ENCODE measurements around the gene TTLL10.
"Not testable (repeated sequence)": the region's sequence is repeated elsewhere in the genome, so short reads cannot be mapped to it uniquely, and the experiment has no call there.

TTLL10 gene

DNA sequence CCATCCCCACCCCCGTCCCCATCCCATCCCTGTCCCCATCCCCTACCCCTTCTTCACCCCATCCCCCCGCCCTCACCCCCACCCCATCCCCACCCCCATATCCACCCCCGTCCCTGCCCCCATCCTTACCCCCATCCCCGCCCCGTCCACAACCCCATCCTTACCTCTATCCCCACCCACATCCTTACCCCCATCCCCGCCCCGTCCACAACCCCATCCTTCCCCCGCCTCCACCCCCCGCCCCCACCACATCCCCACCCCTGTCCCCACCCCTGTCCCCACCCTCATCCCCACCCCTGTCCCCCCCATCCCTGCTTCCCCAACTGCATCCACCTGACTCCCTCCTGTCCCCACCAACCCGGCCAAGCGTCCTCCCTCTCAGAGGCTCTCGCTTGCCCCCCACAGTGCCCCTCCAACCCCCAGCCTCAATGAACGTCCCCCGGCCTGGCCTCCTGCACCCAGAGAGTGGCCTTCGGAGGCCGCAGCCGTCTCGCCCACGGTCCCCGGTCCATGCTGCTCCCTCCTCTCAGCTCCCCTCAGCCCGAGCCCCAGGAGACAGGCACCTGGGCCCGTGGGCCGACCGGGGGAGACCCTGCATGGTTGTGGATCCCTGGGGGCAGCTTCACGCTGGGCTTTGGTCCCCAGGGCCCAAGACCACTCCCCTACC lies 32.3 kb upstream of the TTLL10 start:
- no peak for DNase-seq (ENCODE audit: low read depth in 2 of 2)

DNA sequence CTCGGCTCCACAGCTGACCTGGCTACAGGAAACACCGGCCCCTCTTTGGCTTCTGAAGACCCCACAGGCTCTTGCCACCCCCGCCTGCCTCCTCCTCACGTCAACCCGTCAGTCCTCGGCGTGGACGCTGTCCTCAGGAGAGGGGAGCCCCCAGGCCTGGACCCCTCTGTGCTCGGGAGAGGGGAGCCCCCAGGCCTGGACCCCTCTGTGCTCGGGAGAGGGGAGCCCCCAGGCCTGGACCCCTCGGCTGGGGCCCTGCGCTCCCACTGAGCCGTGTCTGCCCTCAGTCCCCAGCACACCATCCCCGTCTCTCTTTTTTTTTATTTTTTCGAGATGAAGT lies 31.8 kb upstream of the TTLL10 start:
- no peak for DNase-seq (ENCODE audit: low read depth in 2 of 2)

DNA sequence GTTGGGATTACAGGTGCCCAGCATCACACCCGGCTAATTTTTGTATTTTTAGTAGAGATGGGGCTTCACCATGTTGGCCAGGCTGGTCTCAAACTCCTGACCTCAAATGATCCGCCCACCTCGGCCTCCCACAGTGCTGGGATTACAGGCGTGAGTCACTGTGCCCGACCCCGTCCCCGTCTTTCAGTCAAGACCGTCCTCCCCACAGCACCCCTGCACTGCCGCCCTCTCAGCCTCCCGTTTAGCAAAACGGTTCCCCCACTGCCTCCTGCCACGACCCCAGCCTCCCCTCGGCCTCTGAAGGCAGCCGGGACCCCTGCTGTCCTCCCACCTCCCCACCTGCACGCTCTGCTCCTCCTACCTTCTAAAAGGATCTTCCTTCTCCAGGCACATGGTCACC lies 31.3 kb upstream of the TTLL10 start:
- DNase-seq (ENCODE audit: low read depth in 2 of 2) = peak in 1 of 2 donors; percentile 36

DNA sequence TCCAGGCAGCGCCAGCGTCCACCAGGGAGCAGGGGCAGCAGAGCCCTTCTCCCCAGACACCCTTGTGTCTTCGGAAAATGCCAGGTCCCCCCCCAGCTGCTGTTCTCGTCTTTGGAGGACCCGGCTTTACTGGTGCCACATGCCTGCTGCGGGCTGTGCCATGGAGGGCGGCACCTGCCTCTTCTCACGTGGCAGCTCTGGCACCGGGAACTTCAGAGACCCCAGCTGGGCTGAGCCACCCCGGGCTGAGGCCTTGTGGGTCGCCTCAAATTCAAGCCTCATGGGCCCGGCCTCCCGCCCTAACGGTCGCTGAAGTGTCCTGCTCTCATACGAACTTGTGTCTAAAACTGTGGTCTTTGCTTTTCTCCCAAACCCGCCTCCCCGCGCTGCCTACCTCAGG lies 30.8 kb upstream of the TTLL10 start:
- DNase-seq (ENCODE audit: low read depth in 2 of 2) = no peak

DNA sequence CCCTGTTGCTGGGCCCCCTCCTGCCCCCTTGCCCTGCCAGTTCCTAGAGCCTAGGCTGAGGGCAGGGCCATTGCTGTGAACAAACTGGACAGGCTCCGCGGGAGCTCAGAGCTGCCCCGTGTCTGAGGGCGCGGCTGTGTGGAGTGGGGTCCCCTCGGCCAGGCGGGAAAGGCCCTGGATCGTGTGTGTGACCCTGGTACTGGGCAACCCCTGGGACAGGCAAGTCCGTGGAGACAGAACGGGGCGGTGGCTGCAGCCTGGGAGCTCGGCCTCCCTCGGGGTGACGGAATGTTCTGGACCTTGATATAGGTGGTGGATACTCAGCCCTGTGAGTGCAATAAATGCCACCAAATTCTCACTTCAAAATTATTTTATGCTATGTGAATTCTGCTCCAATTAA lies 30.0 kb upstream of the TTLL10 start:
- DNase-seq (ENCODE audit: low read depth in 2 of 2) = no peak

DNA sequence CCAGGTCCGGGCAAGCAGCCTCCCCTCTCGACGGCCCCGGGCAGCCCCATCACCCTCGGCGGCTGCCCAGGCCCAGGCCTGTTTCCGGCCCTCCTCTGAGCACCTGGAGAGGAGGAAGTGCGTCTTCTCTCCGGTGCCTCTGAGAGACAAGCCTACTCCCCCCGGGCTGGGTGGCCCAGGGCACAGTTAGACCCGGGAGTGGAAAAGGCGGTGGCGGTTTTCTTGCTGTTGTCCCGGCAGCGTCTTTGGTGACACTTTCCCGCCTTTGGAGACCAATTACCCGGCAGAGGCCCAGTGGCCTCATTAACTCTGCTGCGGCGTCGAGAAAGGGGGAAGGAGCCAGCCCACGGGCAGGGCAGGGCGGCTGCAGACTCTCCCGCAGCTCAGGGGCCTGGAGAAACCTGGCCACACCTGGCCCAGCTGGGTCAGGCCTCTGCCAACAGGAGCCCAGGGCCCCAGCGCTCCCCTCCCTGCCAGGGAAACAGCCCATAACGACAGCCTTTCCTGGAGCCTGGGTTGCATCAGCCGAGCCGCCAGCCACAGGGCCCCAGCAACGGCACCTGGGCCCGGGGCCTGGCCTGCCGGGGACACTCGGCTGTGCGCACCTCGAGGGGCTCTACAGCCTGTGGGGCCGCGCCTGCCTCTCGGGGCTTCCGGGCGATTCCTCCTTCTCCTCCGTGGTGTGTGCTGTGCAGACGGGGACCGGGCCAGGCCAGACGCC lies 29.4 kb upstream of the TTLL10 start:
- DNase-seq (ENCODE audit: low read depth in 2 of 2) = peak in 1 of 2 donors; percentile 44

DNA sequence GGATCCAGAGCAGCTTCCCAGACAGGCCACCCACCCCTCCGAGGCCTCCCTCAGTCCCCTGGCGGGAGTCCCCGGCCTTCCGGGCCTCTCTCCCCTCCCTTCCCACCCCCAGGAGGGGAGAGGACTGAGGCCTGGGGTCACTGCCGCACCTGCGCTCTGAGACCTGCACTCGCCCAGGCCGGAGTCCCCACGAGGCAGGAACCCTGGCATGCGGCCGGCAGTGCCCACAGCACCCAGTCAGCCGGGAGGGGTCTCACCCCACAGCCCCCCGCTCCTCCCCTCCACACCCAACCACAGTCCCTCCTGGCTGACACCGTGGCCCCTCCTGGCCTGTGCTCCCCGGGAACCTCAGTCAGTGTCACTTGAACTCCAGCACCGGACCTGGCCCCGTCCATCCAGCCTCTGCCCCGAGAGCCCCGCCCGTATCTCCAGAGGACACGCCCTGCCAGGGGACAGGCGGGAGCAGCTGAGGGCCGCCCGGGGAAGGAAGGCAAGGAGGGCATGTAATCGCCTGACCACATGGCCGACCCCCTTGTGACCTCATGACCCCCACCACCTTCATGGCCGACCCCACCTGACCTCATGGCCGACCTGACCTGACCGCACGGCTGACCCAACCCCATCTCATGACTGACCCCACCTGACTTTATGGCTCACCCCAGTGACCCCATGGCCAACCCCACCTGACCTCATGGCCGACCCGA lies 28.7 kb upstream of the TTLL10 start:
- no peak for DNase-seq (ENCODE audit: low read depth in 2 of 2)

DNA sequence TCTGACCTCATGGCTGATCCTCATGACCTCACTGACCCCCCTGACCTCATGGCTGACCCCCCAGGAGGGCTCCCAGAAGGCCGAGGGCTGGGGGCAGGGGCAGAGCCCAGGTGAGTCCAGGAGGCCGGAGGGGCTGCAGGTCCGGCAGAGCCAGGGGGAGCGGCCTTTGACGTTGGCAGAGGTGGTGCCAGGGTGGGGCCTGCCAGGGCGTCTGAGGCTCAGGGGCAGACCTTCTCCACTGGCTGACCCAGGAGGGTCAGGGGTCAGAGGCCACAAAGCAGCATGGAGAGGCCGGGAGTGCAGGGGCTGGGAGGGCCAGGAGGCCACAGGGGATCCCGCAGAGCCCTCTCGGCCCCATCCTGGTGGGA lies 28.1 kb upstream of the TTLL10 start:
- no peak for DNase-seq (ENCODE audit: low read depth in 2 of 2)

DNA sequence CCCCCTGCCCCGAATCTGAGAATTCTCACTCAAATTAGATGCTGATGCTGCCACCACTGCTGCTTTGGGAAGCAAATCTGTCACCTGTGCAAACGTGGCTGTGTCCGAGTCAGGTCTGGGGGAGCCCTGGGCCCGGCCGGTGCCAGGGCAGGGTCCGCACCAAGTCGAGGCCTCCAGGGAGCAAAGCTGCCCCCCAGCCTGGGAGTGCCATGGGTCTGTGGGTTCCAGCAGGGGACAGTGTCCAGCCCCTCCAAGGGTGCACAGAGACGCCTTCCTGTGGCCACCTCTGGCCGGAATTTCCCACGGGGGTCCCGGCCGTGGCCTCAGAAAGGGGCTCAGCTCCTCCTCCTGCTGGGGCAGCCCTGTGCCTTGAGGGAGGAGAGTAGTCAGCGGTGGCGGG lies 27.7 kb upstream of the TTLL10 start:
- DNase-seq (ENCODE audit: low read depth in 2 of 2) = no peak

DNA sequence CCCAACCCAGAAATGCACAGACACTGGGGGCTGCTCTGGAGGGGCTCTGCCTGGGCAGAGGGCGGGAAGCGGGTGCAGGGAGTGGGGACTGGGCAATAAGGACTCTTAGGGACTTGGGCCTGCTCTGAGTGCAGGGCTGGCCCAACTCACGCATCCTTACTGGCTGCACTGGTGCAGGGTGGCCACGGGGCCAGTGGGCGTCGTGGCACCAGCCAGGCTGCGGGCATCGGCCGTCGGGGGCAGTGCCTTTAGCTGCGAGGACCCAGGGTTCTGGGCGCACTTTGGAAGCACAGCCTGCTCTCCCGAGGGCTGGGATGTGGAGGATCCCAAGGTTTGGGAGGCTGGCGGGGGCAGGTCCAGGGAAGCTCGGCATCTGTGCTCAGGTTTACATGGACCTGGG lies 27.1 kb upstream of the TTLL10 start:
- no peak for DNase-seq (ENCODE audit: low read depth in 2 of 2)

DNA sequence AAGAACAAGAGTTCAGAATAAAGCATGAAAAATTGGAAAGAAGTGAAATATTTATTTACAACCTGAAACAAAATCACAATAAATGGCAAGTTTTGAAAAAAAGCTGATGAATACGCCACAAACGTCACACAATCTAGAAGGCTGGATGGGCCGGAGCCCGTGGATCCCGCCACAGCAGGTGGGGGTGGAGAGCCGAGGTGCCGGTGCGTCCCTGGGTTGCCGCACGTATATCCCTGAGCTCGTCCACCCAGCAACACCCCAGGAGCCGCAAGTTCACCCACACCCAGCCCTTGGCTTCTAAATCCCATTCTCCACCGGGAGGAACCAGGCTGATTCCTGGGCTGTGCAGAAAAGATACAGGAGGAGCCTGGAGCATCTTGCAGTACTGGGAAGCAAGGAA lies 25.6 kb upstream of the TTLL10 start:
- no peak for DNase-seq (ENCODE audit: low read depth in 2 of 2)

DNA sequence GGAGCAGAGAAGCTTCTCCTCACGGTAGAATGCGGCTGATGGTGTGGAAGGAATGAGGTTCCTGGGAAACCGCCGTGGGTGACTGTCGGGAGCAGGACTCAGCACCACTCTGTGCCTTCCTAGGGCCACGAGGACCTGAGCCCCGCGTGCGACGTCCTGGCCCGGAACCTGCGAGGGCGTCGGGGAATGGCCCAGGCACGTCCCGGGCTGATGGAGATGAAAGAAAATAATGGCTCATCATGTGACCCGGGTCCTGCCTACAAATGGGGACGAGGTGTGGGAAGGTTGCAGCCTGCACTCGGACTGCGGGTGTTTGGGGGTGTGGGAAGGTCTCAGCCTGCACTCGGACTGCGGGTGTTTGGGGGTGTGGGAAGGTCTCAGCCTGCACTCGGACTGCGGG lies 25.1 kb upstream of the TTLL10 start:
- no peak for DNase-seq (ENCODE audit: low read depth in 2 of 2)

DNA sequence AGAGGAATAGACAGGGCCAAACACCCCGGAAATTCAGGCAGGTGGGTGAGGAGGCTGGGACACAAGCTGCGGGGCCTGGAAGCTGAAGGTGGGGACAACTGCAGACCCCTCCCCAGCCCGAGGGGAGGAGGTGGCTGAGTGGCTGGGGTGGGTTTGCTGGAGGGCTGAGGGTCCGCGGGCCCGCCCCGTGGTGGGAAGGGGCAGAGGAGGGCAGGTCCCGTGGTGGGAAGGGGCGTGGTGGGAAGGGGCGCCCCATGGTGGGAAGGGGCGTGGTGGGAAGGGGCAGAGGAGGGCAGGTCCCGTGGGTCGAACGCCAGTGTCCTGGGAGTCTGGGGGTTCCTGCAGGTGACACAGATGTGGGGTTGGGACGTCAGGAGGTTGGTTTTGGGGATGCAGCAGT lies 24.3 kb upstream of the TTLL10 start:
- no peak for DNase-seq (ENCODE audit: low read depth in 2 of 2)

DNA sequence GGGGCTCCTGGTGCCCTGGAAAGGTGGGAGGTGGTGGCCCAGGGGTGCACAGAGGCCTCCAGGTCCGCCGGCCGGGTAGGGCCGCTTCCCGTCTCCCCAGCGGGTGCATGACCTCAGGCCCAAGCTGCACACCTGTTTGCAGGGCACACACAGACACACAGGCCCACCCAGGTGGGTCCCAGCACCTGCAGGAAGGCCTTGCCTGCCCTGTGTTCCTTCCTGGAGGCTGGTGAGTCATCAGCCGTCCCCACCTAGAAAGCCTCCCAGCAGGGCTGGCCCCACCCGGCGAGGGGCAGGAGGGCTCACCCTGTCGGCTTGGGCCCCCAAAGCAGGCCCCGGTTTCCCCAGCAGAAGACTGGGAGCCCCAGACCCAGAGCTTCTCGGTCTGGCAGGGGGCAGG lies 23.6 kb upstream of the TTLL10 start:
- no peak for DNase-seq (ENCODE audit: low read depth in 2 of 2)

DNA sequence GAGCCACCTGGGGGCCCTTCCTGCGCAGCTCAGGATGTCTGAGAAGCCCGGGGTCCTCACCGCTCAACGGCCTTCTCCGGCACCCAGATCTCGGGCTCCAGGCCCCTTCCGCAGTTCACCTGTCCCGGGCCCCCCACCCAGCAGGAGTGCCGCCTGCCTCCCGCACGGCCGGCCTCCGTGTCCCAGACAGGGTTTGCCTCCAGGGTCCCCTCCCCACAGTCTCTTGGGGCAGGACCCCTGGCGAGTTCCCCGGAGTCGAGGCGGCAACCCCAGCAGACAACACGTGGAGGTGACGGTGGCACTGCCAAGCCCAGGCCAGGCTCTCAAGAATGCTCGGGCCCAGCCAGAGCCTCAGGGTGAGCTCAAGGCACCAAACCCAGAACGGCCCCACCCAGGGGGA lies 22.4 kb upstream of the TTLL10 start:
- DNase-seq (ENCODE audit: low read depth in 2 of 2) = no peak

DNA sequence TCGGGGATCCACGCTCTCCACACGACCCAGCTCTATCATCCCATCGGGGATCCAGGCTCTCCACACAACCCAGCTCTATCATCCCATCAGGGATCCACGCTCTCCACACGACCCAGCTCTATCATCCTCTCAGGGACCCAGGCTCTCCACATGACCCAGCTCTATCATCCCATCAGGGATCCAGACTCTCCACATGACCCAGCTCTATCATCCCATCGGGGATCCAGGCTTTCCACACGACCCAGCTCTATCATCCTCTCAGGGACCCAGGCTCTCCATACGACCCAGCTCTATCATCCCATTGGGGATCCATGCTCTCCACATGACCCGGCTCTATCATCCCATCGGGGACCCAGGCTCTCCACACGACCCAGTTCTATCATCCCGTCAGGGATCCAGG lies 21.2 kb upstream of the TTLL10 start:
- not testable (repeated sequence) for DNase-seq (ENCODE audit: low read depth in 2 of 2)

DNA sequence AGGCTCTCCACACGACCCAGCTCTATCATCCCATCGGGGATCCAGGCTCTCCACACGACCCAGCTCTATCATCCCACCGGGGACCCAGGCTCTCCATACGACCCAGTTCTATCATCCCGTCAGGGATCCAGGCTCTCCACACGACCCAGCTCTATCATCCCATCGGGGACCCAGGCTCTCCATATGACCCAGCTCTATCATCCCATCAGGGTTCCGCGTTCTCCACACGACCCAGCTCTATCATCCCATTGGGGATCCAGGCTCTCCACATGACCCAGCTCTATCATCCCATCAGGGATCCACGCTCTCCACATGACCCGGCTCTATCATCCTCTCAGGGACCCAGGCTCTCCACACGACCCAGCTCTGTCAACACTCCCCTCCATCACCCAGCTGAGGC lies 20.5 kb upstream of the TTLL10 start:
- not testable (repeated sequence) for DNase-seq (ENCODE audit: low read depth in 2 of 2)

DNA sequence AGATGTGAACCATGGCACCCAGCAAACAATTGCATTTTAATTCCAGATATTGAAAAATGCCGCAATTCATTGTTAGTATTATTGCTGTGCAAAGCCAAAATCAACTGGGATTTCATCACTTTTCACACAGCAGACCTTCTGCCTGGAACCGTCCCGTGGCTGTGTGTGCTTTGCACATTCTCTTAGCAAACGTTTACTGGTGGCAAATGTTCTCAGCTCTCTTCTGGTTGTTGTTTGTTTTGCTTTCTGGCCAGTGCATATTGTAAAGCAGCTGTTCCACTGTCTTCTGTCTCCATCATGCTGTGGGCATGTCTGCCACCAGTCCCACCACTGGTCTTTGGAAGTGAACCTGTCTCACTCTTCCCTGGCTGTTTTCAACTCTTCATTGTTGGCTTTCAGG lies 19.8 kb upstream of the TTLL10 start:
- no peak for DNase-seq (ENCODE audit: low read depth in 2 of 2)

DNA sequence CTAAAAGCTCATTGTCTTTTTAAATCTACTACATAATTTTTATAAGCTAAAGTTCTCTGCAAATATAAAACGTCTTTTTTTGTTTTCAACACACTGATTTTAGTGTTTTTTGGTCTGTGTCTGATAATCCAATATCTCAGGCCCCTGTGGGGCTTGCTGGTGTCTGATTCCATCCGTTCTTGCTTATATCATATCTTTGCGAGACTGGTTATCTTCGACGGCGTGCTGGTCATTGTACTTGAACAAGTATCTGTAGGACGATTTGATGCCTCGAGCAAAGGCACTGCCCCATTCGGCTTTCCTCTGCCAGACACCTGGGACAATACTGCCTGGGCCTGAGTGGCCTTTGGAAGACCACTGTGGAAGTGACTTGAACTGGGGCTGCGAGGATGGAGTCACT lies 18.4 kb upstream of the TTLL10 start:
- DNase-seq (ENCODE audit: low read depth in 2 of 2) = no peak

DNA sequence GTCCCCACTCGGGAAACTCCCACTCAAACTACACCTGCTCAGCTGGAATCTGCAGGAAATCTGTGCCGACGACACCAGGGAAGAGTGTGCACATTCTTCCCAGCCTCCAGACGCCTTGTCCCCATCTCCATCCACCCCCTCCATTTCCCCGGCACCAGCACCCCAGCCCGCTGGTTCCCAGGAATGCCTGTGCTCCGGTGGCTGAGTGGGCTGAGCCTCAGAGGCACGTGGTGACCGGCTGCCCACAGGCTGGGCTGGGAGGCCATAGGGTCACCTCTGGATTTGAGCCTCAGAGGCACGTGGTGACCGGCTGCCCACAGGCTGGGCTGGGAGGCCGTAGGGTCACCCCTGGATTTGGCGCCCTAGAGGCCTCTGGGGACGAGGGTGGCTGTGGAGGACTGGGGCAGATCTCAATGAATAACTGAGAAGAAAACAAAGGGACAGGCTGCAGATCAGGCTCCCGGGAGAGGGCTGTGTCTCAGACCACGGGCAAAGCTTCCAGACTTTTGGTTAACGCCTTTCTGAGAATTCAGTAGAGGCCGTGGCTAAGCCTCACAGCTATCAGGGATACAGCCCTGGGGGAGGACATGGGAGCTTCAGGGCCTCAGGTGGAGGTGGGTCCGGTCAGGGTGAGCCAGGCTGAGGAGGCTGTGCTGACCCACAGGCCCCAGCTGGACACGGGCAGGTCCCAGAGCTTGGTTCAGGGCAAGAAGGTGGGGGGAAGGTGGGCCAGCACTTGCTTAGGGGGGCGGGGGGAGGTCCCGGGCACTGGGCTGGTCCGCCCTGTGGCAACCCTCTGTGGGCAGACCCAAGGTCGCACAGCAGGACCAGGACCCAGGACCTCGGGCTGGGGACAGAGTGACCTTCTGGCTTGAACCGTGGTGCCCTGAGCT lies 17.3 kb upstream of the TTLL10 start:
- no peak for DNase-seq (ENCODE audit: low read depth in 2 of 2)

DNA sequence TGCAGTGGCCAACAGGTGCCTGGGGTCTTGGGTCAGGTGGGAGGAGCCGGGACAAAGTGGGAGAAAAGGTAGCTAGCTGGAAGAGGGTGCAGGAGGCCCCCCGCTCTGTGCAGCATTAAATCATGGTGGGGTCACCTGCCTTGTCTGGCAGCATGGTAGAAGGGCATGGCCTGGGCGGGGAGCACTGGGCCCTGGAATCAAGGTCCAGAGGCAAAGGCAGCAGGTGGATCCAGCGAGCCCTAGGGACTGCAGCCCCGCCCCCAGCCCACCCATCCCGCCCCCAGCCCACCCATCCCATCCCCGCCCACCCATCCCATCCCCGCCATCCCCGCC lies 16.7 kb upstream of the TTLL10 start:
- DNase-seq (ENCODE audit: low read depth in 2 of 2) = no peak

DNA sequence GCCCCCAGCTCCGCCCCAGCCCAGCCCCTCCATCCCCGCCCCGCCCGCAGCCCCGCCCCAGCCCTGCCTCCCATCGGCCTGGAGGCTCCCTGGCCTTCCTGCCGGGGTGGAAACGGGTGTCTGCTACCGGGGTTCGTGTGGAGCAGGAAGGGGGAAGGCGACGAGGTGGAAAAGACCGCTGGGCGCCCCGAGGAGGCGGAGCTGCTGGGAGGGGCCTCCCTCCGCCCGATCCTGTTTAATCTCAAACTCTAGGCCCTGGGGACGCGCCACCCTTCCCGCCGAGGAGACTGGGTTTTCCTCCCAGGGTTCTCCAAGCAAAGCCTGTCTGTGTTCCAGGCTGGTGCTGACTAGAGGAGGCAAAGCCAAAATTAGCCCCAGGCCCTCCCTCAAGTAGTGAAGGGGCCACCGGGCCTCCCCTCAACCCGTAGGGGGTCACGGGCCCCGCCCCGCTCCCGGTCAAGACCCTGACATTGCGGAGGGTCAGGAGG lies 16.2 kb upstream of the TTLL10 start:
- peak; percentile 53 to 55 for DNase-seq (ENCODE audit: low read depth in 2 of 2)
